CD4-positive, alpha-beta T cell treated with Interleukin-1 beta for 1 hour (primary cell): ENCODE data around the gene DAPL1.

Experiments used
- DNase-seq, 2 donors: peaks; one replicate each; pipeline ENCODE4 v3.0.0-alpha.2; 2020 to 2022

The DAPL1 gene, protein sequence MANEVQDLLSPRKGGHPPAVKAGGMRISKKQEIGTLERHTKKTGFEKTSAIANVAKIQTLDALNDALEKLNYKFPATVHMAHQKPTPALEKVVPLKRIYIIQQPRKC

GRCh38 chr2:158795195-158795924, at the start of gene DAPL1:
Gene DAPL1 (plus strand): TSS chr2:158795317. CDS start chr2:158795373, 56 bp downstream.
- DNase-seq: no peak

- DNase-seq: no peak
Measured at GRCh38 chr2:158745866-158746382, 49.2 kb upstream of the DAPL1 start.

DNA sequence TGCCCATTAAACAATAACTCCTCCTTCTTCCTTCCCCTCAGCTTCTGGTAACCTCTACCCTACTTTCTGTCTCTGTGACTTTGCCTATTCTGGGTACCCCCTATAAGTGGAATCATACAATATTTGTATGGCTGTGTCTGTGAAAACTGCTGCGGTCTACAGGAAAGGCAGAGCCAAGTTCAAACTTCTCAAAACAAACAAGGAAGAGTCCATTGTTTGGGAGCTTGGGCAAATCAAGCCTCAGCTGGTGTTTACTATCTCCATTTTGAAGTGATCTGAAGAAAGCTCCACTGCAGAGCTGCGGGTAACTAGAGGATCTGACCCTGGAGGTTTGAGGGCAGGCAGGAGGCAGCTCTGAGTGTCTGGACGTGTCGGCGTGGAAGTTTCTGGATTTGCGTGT, 48.6 kb upstream of the DAPL1 start:
- no peak for DNase-seq

DNA sequence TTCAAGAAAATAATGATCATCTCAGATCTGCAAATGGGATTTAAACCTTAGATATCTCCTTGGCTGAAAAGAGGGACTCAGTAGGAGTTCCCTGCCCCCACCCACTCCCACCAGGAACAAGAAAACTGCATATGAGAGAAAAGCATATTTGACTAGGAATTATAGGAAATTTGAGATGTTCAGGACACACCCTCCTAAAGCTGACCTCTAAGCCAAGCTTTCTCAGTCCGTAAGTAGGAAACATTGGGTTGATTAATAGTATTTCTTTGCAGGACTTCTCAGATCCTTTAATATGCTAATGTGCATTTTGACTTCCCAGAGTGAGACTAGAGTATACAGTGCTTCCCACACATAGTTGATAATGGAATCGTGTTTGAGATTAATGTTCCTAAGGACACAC, 47.8 kb upstream of the DAPL1 start:
- no peak for DNase-seq

- no peak for DNase-seq
Measured at GRCh38 chr2:158748926-158749590, 46.1 kb upstream of the DAPL1 start.

GRCh38 chr2:158750458-158751125, 44.5 kb upstream of the DAPL1 start:
- DNase-seq: no peak

DNA sequence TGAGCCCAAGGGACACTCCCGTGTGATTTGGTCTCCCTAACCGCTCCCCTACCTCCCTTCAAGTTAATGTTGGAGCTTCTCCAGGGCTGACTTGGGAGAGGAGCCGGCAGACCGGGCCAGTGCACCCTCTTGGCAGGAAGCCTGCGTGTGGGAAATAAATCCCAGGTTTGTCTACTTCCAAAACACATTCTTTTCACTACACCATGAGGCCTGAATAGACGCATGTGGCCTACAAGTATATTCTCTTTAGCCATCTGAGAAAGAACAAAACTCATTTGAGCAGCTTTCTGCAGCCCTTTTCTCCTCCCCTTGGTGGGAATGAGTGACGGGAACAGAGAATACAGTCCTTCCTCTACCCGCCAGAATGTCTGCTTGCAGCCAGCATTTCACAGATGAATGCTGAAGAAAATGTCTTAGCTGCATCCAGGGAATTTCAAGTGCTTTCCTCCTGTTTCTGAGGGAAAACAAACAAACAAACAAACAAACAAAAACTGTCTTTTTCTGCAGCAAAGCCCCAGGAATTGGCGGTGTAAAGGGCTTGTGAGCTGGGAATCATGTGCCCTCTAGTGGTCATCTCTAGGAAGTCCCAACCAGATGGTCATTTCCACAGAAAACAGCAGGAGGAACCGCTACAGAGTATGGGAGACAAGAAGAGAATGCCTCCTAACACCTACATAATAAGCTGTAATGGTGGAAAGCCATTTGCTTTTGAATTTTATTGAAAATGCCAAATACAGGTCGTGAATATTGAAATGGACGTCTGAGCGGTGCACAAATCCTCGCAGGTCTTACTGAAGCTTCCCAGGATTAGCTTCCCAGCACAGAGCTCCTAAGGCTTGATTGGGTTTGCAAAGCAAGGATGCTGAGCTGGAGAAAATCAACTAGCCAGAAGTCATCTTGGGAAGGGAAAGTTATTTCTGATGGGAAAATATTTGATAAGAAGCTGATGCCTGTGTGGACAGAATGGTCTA, 41.2 kb upstream of the DAPL1 start:
- peak; percentile 23 to 42 for DNase-seq

DNA sequence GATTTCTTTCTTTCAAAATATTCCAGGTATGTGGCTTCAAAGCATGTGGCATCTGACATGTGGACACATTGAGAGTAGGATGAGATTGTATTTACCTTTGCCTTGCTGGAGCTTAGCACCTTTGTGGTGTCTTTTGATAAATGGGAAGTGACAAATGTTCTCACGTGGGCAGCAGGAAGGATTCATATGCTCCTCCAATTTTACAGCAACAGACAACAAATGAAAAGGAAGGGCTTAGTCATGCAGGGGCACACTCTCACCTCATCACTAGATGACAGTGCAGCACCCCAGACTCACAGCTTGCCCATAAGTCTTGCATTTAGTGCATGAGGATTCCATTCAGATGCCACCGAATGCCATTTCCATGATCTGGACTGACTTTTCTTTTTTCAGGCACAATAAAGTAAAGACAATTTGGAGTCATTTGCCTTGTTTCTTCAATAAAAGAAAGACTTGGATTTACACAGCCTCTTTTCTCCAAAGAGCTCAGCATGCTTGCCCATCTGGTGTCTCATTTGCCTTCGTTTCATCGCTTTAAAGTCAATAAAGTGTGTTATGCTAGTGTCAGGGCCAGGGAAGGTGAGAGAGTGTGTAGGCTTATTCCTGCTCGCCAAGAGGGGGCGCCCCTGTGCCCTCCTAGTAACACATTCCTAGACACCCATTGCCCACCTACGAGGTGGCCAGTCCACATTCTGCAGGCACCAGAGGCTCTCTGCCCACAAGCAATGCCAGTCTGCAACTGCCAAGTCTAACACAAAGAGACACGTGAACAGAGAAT, 39.6 kb upstream of the DAPL1 start:
- no peak for DNase-seq

DNA sequence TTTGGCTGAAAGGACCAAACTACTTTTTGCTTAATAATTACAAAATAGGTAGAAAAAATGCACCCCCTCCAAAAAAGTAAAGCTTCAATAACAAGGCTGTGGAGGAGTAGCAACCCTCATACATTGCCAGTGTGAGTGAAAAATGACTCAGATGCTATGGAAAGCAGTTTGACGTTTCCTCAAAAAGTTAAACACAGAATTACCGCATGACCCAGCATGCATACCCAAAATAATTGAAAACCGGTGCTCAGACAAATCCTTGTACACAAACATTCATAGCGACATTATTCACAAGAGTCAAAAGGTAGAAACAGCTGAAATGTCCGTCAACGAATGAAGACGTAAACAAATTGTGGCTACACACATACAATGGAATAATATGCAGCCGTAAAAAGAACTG, 38.8 kb upstream of the DAPL1 start:
- no peak for DNase-seq

DNA sequence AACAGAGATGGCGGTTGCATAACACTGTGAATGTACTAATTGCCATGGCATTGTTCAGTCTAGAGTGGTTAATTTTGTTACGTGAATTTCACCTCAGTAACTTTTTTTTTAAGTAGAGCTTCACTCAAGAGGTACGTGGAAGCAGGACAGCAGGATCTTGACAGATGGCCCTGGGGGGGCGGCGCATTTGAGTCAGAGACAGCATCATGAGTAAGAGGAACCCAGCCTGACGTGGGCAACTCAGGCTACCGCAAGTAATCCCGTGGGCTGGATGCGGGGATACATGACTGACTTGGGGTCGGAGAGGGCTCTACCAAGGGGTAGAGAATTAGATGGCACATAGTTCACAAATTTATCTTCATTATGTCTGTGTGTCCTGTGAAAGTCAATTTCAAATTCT, 38.1 kb upstream of the DAPL1 start:
- DNase-seq: no peak

GRCh38 chr2:158760887-158761286, 34.2 kb upstream of the DAPL1 start:
- DNase-seq: no peak

- DNase-seq: no peak
Measured at GRCh38 chr2:158761621-158762020, 33.5 kb upstream of the DAPL1 start.

- no peak for DNase-seq
Measured at GRCh38 chr2:158762336-158762735, 32.8 kb upstream of the DAPL1 start.

- no peak for DNase-seq
Measured at GRCh38 chr2:158766524-158766923, 28.6 kb upstream of the DAPL1 start.

GRCh38 chr2:158772306-158773078, 22.6 kb upstream of the DAPL1 start:
- no peak for DNase-seq

DNA sequence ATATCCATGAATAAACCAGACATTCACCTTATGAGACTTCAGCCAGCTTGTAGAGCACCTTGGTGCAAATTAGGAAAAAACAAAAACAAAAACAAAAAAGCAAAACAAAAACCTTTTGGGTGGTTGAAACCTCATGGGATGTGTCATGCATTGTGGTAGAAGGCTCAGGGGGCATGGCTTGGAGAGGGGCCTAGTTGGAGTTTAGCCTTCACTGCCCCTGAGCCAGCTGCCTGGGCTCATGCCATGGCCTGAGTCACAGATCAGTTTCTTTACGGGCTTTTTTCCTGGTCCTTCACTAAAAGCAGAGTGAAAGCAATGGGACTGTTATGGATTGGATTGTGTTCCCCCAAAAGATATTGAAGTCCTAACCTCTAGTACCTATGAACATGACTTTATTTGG, 22.0 kb upstream of the DAPL1 start:
- DNase-seq: no peak

DNA sequence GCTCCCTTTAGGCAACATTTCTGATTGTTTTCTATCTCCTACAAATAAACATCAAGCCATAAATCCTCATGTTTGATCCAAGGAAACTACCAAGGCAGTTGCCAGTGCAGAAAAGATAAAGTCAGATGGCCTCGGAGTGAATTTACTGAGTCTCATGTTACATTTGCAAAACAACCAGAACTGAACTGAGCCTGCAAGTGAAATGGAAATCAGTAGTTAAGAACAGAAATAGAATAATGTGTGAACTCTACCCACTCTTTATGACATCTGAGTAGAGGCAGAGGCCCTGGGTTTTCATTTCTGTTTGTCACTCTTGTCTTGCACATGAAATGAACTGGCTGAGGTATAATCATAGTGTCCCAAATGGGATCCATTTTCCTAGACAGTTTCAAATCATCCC, 20.4 kb upstream of the DAPL1 start:
- DNase-seq: no peak

DNA sequence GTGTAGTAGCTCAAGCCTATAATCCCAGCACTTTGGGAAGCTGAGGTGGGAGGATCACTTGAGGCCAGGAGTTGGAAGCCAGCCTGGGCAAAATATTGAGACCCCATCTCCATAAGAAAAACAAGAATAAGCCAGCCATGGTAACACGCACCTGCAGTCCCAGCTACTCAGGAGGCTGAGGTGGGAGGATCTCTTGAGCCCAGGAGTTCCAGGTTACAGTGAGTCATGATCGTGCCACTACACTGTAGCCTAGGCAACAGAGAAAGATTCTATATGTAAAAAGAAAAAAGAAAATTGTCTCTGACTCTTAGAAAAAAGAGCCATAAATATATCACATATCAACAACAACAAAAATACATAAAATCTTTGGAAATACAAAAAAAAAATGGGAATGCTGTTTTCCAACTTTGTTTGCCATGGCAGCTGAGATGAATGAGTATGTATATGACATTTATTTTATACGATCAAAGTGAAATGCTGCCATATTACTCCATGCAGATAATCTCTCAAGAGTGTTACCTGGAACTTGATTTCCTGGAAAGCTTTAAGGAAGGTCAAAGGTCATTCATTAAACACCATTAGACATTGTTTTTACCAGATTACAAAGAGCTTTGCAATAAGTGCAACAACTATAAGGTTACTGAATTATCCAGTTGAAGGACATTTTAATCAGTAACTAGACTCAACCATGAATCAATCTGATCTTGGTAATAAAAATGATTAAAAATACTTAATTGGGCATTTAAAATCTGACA, 19.7 kb upstream of the DAPL1 start:
- DNase-seq: no peak

- no peak for DNase-seq
Measured at GRCh38 chr2:158776231-158776630, 18.9 kb upstream of the DAPL1 start.

GRCh38 chr2:158777077-158777476, 18.0 kb upstream of the DAPL1 start:
- DNase-seq: no peak
